ENCODE results near the gene CDKN2AIP.

Gene CDKN2AIP

GRCh38 chr4:183444214-183445096 is at the start of gene CDKN2AIP:
CDKN2AIP (plus strand) TSS chr4:183444636; CDS start chr4:183444798, 162 bp downstream.
- DNase-seq, result peak; percentile 60 to 71

GRCh38 chr4:183395395-183395794 is 49.0 kb upstream of the CDKN2AIP start:
- no peak for DNase-seq

GRCh38 chr4:183396227-183396637 is 48.2 kb upstream of the CDKN2AIP start:
- no peak for DNase-seq

DNA sequence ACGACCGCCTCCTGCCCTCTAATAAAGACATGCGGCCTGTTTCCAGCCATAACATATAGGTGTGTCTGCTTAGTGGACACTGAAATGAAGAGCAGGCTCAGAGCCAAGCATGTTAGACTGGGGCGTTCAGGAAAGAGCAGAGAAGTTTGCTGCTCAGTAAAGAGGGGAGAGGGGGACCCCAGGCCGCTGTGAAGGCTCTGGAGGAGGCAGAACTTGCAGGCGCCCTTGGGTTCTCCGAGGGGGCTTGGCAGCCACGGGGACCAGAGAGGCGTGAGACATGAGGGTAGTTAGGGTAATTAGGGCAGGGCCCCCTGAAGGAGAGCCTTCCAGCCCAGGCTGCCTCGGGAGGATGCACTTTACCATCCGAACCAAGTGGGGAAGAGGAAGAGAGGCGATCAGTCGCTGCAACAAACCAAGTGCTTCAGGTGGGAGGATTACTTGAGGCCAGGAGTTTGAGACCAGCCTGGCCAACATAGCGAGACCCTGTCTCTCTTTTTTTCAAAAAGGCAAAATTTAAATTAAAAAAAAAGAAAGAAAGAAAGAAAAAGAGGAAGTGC is 46.6 kb upstream of the CDKN2AIP start:
- no peak for DNase-seq

DNA sequence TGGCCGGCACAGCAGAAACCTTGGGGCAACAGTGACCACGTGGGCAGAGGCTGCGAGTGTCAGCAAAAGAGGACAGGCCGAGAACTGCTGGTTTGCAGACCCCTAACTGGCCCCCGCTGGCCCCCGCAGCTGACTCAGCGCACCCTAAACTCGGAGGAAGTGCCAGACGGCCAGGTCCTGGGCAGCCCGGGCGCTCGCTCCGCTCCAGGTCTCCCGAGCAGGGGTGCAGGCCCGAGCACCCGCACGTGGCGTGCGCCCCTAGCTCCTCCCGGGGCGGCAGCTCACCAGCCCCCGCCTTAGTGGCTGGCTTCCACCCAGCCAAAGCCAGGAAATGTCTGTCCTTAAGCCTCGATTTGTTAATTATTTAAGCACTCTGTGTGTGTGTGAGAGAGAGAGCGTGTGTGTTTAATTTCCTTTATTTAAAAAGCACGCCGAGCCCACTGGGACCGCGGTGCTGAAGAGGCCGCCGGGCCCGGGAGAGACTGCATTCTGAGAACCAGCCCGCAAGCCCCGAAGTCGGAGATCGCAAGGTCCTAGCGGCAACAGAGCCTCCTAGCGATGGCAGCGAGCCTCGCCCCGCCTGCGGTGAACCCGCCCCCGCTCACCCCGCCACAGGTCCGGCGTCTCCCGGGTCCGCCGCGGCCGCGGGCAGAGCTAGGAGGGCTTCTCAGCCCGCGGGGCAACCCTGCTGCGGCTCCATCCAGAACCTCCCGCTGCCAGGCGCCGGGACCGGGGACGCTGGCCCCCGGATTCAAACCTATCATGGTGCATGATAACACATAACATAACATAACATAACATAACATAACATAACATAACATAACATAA is 45.9 kb upstream of the CDKN2AIP start:
- no peak for DNase-seq

DNA sequence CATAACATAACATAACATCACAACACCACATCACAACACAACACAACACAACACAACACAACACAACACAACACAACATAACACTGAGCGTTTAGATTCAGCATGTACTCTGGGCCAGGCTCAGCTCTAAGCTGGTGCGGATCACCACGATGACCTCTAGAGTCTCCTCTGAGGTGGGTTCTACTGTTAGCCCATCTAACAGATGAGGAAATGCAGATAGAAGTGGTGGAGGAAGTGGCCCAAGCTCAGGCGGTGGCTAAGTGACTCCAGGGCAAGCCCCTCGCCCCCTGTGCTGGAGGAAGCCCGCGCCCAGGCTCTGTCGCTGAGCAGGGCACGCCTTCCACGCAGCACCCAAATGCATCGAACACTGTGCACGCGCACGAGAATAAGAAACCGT is 45.3 kb upstream of the CDKN2AIP start:
- no peak for DNase-seq

- no peak for DNase-seq
Measured at GRCh38 chr4:183399616-183400015, 44.8 kb upstream of the CDKN2AIP start.

DNA sequence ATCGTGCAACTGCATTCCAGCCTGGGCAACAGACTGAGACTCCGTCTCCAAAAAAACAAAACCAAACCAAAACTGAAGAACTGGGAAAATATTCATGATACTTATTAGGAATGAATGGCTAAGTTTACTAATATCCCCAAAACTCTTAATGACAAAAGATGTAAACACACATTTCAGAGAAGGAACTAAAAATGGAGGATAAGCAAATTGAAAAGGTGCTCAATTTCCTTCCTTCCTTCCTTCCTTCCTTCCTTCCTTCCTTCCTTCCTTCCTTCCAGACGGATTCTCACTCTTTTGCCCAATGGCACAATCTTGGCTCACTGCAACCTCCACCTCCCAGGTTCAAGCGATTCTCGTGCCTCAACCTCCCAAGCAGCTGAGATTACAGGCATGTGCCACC is 44.4 kb upstream of the CDKN2AIP start:
- DNase-seq, result no peak

DNA sequence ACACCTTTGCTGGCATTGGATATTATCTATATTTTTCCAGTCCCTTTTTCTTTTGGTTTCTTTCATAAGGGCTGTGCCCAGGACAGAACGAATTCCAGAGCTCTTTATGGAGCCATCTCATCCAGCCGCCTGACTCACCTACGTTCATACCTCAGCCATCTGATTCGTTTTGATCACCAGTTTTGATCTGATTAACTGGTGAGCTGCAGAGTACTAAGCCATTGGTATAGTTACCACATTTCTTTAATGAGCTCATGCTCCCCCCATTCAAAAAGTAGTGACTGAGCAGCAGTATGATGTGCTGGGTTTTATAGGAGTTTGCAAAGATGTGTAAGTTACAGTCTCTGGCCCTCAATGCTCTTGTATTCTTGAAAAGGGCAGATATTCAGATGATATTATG is 43.0 kb upstream of the CDKN2AIP start:
- no peak for DNase-seq

DNA sequence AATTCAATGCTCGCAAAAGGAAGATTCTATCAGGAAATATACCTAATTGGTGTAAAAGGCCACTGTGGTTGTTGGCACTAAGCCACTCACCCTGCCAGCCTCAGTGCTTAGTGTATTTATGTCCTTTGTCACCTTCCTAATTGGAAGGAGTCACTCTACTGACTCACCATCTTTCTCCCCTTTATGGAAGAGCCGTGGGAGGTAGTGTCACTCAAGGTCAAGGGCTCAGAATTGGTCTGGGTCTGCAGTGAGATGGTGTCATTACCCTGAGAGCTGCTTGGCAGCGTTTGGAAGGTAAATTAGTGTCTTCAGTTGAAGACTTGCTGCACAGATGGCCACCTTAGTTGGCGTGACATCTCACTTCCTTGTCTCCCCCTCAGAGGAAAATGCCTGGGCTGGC is 41.7 kb upstream of the CDKN2AIP start:
- no peak for DNase-seq

DNA sequence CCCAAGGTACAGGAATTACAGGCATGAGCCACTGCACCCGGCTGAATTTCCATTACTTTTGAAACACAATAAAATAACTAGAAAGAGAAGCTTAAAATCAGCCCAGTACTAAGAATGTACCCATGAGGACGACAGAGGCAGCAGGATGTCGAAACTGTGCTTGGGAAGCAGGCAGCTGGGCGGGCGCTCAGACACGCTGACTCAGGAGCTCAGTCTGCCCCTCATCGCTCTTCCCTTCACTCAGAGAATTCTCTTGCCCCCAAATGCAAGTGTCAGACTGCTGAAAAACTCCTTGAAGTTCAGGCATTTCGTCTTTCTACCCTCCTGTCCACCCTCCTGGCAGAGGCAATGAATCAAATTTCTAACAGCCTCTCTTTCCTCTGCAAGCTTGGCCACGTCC is 41.0 kb upstream of the CDKN2AIP start:
- no peak for DNase-seq

DNA sequence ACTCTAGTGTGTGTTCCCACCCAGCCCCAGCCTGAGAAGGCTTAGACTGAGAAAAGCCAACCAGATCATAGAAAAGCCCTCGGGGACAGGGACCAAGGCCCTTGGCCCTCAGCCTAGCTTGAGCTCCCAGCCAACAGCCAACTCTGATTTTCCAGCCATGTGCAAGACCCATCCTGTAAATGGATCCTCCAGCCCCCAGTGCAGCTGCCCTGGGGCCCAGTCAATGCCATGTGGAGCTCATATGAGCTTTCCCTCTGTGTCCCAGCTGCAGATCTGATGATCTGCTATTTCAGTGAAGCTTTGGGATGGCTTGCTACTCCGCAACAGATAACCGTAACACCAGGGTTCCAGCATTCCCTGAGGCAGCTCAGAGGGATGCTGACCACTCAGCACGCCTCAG is 40.5 kb upstream of the CDKN2AIP start:
- DNase-seq, result no peak

DNA sequence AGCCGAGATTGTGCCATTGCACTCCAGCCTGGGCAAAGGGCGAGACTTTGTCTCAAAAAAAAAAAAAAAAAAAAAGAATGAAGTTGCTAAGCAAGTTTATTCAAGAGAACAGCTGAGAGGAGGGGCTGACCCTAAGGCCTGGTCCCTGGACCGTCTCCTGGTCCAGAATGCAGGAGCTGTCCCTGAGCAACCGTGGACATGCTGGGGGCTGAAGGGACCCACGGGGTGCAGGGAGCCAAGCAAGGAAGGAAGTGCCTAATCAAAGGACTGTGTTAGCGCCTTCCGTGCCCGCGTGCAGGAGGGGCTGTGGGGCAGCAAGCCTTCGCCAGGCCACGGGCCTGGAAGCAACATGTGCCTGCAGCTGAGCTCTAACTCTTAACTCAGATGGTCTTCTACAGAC is 39.1 kb upstream of the CDKN2AIP start:
- DNase-seq, result no peak

GRCh38 chr4:183407128-183407585 is 37.3 kb upstream of the CDKN2AIP start:
- peak; percentile 13 to 45 for DNase-seq

- no peak for DNase-seq
Measured at GRCh38 chr4:183407635-183408464, 36.6 kb upstream of the CDKN2AIP start.

- DNase-seq, result no peak
Measured at GRCh38 chr4:183408796-183409195, 35.6 kb upstream of the CDKN2AIP start.

- no peak for DNase-seq
Measured at GRCh38 chr4:183409483-183409882, 35.0 kb upstream of the CDKN2AIP start.

DNA sequence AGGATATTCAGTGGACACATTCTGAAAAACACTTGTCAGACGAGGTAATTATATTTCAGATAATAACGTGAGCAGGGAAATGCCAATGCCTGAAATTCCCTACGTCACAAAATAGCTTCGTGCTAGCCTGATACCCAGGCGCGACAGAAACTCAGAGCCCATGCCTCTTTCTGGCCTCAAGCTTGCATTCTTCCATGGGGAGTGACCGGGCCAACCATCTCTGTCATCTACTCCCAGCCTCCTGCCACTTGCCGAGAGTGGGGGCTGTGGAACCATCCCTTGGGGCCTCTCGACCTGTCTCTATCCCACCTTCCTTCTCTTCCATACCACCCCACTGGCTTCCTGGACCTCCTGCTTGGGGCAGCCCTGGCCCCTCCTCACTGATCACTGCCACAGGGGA is 34.5 kb upstream of the CDKN2AIP start:
- DNase-seq, result no peak

- DNase-seq, result no peak
Measured at GRCh38 chr4:183411291-183411861, 33.1 kb upstream of the CDKN2AIP start.

DNA sequence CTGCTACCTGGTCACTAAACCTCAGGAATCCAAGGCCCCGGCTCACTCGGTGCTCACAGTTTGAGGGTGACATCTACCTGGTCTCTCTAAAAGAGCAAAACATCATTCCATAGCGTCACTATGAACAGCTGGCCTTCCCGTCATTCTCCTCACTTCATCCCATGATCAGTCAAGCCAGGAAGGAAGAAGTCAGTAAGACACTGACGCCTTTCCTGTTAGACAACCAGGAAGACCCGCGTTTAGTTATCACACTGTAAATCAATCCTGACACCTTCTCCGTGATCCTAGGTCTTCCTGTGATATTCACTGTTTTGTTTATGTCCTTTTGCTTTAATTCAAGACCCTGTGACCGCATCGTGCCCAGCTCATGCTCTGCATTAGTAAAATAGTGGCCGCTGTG is 31.6 kb upstream of the CDKN2AIP start:
- no peak for DNase-seq

- no peak for DNase-seq
Measured at GRCh38 chr4:183413234-183414200, 30.9 kb upstream of the CDKN2AIP start.

Measured in NCI-H187 (cell line).